ENCODE results near the gene TRIM47.

TRIM47 gene

GRCh38 chr17:75919611-75920010, 41.2 kb upstream of the TRIM47 start:
- Histone ChIP-seq H3K4me1 (ENCODE audit: control insufficient read depth, insufficient read depth, low read length) (no peaks in the 10 kb centered on the region), H3K27me3 (replicated peaks; ENCODE audit: control insufficient read depth, insufficient read depth, low read length) (no peaks in the 10 kb centered on the region), H3K9ac (ENCODE audit: low read length) (no peak overlapping the region), H3K4me3 (ENCODE audit: low read length) (no peak overlapping the region), H3K9me3 (ENCODE audit: control insufficient read depth, low read length) (no peaks in the 10 kb centered on the region), H3K36me3 (ENCODE audit: control insufficient read depth, insufficient read depth, low read length, severe bottlenecking) (peaks cover 3% of the 10 kb centered on the region)
- no peak for DNase-seq (ENCODE audit: low read depth)

GRCh38 chr17:75917917-75918445, 39.6 kb upstream of the TRIM47 start:
- Histone ChIP-seq H3K9me3 (ENCODE audit: control insufficient read depth, low read length) (no peaks in the 10 kb centered on the region), H3K4me1 (ENCODE audit: control insufficient read depth, insufficient read depth, low read length) (no peaks in the 10 kb centered on the region), H3K4me3 (ENCODE audit: low read length) (no peak overlapping the region), H3K27me3 (replicated peaks; ENCODE audit: control insufficient read depth, insufficient read depth, low read length) (no peaks in the 10 kb centered on the region), H3K36me3 (ENCODE audit: control insufficient read depth, insufficient read depth, low read length, severe bottlenecking) (peaks cover 6% of the 10 kb centered on the region), H3K9ac (ENCODE audit: low read length) (no peak overlapping the region)
- DNase-seq (ENCODE audit: low read depth), result no peak

GRCh38 chr17:75917141-75917916, 38.9 kb upstream of the TRIM47 start:
- Histone ChIP-seq H3K9ac (ENCODE audit: low read length) (no peak overlapping the region), H3K9me3 (ENCODE audit: control insufficient read depth, low read length) (no peaks in the 10 kb centered on the region), H3K4me1 (ENCODE audit: control insufficient read depth, insufficient read depth, low read length) (no peaks in the 10 kb centered on the region), H3K36me3 (ENCODE audit: control insufficient read depth, insufficient read depth, low read length, severe bottlenecking) (peaks cover 3% of the 10 kb centered on the region), H3K27me3 (replicated peaks; ENCODE audit: control insufficient read depth, insufficient read depth, low read length) (no peaks in the 10 kb centered on the region), H3K4me3 (ENCODE audit: low read length) (no peak overlapping the region)
- DNase-seq (ENCODE audit: low read depth), result no peak

- Histone ChIP-seq H3K4me1 (ENCODE audit: control insufficient read depth, insufficient read depth, low read length) (no peaks in the 10 kb centered on the region), H3K27me3 (replicated peaks; ENCODE audit: control insufficient read depth, insufficient read depth, low read length) (no peaks in the 10 kb centered on the region), H3K9me3 (ENCODE audit: control insufficient read depth, low read length) (no peaks in the 10 kb centered on the region), H3K36me3 (ENCODE audit: control insufficient read depth, insufficient read depth, low read length, severe bottlenecking) (peaks cover 7% of the 10 kb centered on the region), H3K9ac (ENCODE audit: low read length) (no peak overlapping the region), H3K4me3 (ENCODE audit: low read length) (no peak overlapping the region)
- DNase-seq (ENCODE audit: low read depth), result no peak
Observed at GRCh38 chr17:75915268-75915667, 36.9 kb upstream of the TRIM47 start.

GRCh38 chr17:75914643-75915267, 36.4 kb upstream of the TRIM47 start:
- H3K36me3 ChIP-seq (ENCODE audit: control insufficient read depth, insufficient read depth, low read length, severe bottlenecking), result peaks cover 7% of the 10 kb centered on the region
- no peak overlapping the region for H3K9ac ChIP-seq (ENCODE audit: low read length)
- no peak overlapping the region for H3K4me3 ChIP-seq (ENCODE audit: low read length)
- H3K27me3 ChIP-seq (replicated peaks; ENCODE audit: control insufficient read depth, insufficient read depth, low read length), result no peaks in the 10 kb centered on the region
- peaks cover 1% of the 10 kb centered on the region for H3K4me1 ChIP-seq (ENCODE audit: control insufficient read depth, insufficient read depth, low read length)
- DNase-seq (ENCODE audit: low read depth), result no peak
- H3K9me3 ChIP-seq (ENCODE audit: control insufficient read depth, low read length), result no peaks in the 10 kb centered on the region

- DNase-seq (ENCODE audit: low read depth), result no peak
- H3K4me1 ChIP-seq (ENCODE audit: control insufficient read depth, insufficient read depth, low read length), result peaks cover 2% of the 10 kb centered on the region
- H3K9me3 ChIP-seq (ENCODE audit: control insufficient read depth, low read length), result no peaks in the 10 kb centered on the region
- H3K27me3 ChIP-seq (replicated peaks; ENCODE audit: control insufficient read depth, insufficient read depth, low read length), result no peaks in the 10 kb centered on the region
- no peak overlapping the region for H3K9ac ChIP-seq (ENCODE audit: low read length)
- H3K4me3 ChIP-seq (ENCODE audit: low read length), result no peak overlapping the region
- H3K36me3 ChIP-seq (ENCODE audit: control insufficient read depth, insufficient read depth, low read length, severe bottlenecking), result peaks cover 7% of the 10 kb centered on the region
Observed at GRCh38 chr17:75913537-75914210, 35.3 kb upstream of the TRIM47 start.

- H3K36me3 ChIP-seq (ENCODE audit: control insufficient read depth, insufficient read depth, low read length, severe bottlenecking), result peaks cover 7% of the 10 kb centered on the region
- H3K9ac ChIP-seq (ENCODE audit: low read length), result no peak overlapping the region
- no peak for DNase-seq (ENCODE audit: low read depth)
- H3K9me3 ChIP-seq (ENCODE audit: control insufficient read depth, low read length), result no peaks in the 10 kb centered on the region
- no peaks in the 10 kb centered on the region for H3K27me3 ChIP-seq (replicated peaks; ENCODE audit: control insufficient read depth, insufficient read depth, low read length)
- no peak overlapping the region for H3K4me3 ChIP-seq (ENCODE audit: low read length)
- peaks cover 2% of the 10 kb centered on the region for H3K4me1 ChIP-seq (ENCODE audit: control insufficient read depth, insufficient read depth, low read length)
Observed at GRCh38 chr17:75910699-75911098, 32.3 kb upstream of the TRIM47 start.

GRCh38 chr17:75909812-75910274, 31.5 kb upstream of the TRIM47 start:
- peaks cover 7% of the 10 kb centered on the region for H3K36me3 ChIP-seq (ENCODE audit: control insufficient read depth, insufficient read depth, low read length, severe bottlenecking)
- H3K9ac ChIP-seq (ENCODE audit: low read length), result no peak overlapping the region
- peaks cover 2% of the 10 kb centered on the region for H3K4me1 ChIP-seq (ENCODE audit: control insufficient read depth, insufficient read depth, low read length)
- H3K4me3 ChIP-seq (ENCODE audit: low read length), result no peak overlapping the region
- H3K27me3 ChIP-seq (replicated peaks; ENCODE audit: control insufficient read depth, insufficient read depth, low read length), result no peaks in the 10 kb centered on the region
- DNase-seq (ENCODE audit: low read depth), result peak; percentile 11
- H3K9me3 ChIP-seq (ENCODE audit: control insufficient read depth, low read length), result no peaks in the 10 kb centered on the region

GRCh38 chr17:75909051-75909811, 30.9 kb upstream of the TRIM47 start:
- Histone ChIP-seq H3K9me3 (ENCODE audit: control insufficient read depth, low read length) (no peaks in the 10 kb centered on the region), H3K9ac (ENCODE audit: low read length) (no peak overlapping the region), H3K4me1 (ENCODE audit: control insufficient read depth, insufficient read depth, low read length) (peaks cover 2% of the 10 kb centered on the region), H3K4me3 (ENCODE audit: low read length) (no peak overlapping the region), H3K27me3 (replicated peaks; ENCODE audit: control insufficient read depth, insufficient read depth, low read length) (no peaks in the 10 kb centered on the region), H3K36me3 (ENCODE audit: control insufficient read depth, insufficient read depth, low read length, severe bottlenecking) (peaks cover 7% of the 10 kb centered on the region)
- no peak for DNase-seq (ENCODE audit: low read depth)

- Histone ChIP-seq H3K4me3 (ENCODE audit: low read length) (no peak overlapping the region), H3K36me3 (ENCODE audit: control insufficient read depth, insufficient read depth, low read length, severe bottlenecking) (peaks cover 4% of the 10 kb centered on the region), H3K9ac (ENCODE audit: low read length) (no peak overlapping the region), H3K27me3 (replicated peaks; ENCODE audit: control insufficient read depth, insufficient read depth, low read length) (no peaks in the 10 kb centered on the region), H3K4me1 (ENCODE audit: control insufficient read depth, insufficient read depth, low read length) (peaks cover 7% of the 10 kb centered on the region), H3K9me3 (ENCODE audit: control insufficient read depth, low read length) (no peaks in the 10 kb centered on the region)
- no peak for DNase-seq (ENCODE audit: low read depth)
Observed at GRCh38 chr17:75908201-75908600, 29.8 kb upstream of the TRIM47 start.

Measured in adipocyte (in vitro differentiated cells).